ENCODE measurements around the gene LMAN2.

DNA sequence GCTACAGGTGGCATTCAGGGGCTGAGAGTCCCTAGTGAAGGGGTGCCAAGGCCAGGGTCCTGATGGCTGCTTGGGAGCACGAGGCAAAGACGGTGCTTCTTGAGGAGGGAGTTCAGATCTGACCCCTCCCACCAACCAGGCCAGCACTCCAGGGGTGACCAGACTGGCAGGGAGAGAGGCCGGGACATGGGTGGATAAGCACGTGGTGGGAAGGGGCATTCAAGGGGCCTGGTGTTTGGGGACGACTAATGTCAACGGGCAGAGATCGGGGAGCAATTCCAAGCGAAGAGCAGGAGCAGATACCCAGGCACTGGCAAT is 10.8 kb upstream of the LMAN2 start:
- TF ChIP-seq CTCF (IDR thresholded peaks at IDR 0.05), result no peak
- TF ChIP-seq POLR2A (IDR thresholded peaks at IDR 0.05), result no peak
- TF ChIP-seq POLR2AphosphoS5 (IDR thresholded peaks at IDR 0.05; ENCODE audit: insufficient read depth in 1 of 2, low read depth in 1 of 2), result no peak
